Measurements from ENCODE around the gene NPPA.

DNA sequence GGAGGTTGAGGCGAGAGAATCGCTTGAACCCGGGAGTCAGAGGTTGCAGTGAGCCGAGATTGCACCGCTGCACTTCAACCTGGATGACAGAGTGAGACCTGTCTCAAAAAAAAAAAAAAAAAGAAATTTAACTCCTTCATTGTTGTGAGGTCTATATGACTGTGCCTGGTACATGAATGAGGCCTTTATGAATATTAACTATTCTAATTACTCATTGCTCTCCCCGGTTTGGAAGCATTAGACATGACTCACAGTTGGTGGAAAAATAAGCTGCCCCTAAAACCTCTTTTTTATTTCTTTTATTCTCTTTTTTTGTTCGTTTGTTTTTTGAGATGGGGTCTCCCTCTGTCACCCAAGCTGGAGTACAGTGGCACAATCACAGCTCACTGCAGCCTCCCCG is 7.8 kb upstream of the NPPA start:
- TF ChIP-seq EZH2 (IDR thresholded peaks at IDR 0.05; ENCODE audit: borderline replicate concordance, control insufficient read depth, low read depth, low read length): no peak
- no peak for TF ChIP-seq BHLHE40 (IDR thresholded peaks at IDR 0.05; ENCODE audit: borderline replicate concordance in 1 of 2, low read depth in 2 of 2, low read length in 1 of 2)
- no peak for TF ChIP-seq ZNF24 (IDR thresholded peaks at IDR 0.05)
- no peak for TF ChIP-seq BRCA1 (IDR thresholded peaks at IDR 0.05; ENCODE audit: low read depth, low read length)
- no peak for TF ChIP-seq CTCF (IDR thresholded peaks at IDR 0.05 in 2 of 3, conservative IDR thresholded peaks at IDR 0.05 in 1 of 3; ENCODE audit: control insufficient read depth in 2 of 3, extremely low read depth in 1 of 3, insufficient read depth in 1 of 3, low read depth in 3 of 3, low read length in 3 of 3)
- TF ChIP-seq MXI1 (IDR thresholded peaks at IDR 0.05; ENCODE audit: low read depth, low read length): no peak
- TF ChIP-seq POLR2AphosphoS5 (IDR thresholded peaks at IDR 0.05; ENCODE audit: low read length): no peak
- TF ChIP-seq NFIC (IDR thresholded peaks at IDR 0.05; ENCODE audit: low read depth, low read length): no peak
- TF ChIP-seq, protein P1, sequence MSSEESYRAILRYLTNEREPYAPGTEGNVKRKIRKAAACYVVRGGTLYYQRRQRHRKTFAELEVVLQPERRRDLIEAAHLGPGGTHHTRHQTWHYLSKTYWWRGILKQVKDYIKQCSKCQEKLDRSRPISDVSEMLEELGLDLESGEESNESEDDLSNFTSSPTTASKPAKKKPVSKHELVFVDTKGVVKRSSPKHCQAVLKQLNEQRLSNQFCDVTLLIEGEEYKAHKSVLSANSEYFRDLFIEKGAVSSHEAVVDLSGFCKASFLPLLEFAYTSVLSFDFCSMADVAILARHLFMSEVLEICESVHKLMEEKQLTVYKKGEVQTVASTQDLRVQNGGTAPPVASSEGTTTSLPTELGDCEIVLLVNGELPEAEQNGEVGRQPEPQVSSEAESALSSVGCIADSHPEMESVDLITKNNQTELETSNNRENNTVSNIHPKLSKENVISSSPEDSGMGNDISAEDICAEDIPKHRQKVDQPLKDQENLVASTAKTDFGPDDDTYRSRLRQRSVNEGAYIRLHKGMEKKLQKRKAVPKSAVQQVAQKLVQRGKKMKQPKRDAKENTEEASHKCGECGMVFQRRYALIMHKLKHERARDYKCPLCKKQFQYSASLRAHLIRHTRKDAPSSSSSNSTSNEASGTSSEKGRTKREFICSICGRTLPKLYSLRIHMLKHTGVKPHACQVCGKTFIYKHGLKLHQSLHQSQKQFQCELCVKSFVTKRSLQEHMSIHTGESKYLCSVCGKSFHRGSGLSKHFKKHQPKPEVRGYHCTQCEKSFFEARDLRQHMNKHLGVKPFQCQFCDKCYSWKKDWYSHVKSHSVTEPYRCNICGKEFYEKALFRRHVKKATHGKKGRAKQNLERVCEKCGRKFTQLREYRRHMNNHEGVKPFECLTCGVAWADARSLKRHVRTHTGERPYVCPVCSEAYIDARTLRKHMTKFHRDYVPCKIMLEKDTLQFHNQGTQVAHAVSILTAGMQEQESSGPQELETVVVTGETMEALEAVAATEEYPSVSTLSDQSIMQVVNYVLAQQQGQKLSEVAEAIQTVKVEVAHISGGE (CRISPR knock-in tag; IDR thresholded peaks at IDR 0.05): no peak

All from GM12878 (cell line).